Measurements from ENCODE around the gene FADS3.

DNA sequence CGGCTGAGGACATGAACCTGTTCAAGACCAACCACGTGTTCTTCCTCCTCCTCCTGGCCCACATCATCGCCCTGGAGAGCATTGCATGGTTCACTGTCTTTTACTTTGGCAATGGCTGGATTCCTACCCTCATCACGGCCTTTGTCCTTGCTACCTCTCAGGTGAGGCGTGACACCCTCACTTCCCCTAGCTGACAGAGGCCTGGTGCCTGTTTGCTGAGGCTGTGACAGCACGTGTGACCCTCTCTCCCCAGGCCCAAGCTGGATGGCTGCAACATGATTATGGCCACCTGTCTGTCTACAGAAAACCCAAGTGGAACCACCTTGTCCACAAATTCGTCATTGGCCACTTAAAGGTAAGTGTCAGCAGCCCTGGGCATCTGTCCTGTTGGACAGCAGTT lies 51.0 kb downstream of the FADS3 start:
- TF ChIP-seq, protein P1, sequence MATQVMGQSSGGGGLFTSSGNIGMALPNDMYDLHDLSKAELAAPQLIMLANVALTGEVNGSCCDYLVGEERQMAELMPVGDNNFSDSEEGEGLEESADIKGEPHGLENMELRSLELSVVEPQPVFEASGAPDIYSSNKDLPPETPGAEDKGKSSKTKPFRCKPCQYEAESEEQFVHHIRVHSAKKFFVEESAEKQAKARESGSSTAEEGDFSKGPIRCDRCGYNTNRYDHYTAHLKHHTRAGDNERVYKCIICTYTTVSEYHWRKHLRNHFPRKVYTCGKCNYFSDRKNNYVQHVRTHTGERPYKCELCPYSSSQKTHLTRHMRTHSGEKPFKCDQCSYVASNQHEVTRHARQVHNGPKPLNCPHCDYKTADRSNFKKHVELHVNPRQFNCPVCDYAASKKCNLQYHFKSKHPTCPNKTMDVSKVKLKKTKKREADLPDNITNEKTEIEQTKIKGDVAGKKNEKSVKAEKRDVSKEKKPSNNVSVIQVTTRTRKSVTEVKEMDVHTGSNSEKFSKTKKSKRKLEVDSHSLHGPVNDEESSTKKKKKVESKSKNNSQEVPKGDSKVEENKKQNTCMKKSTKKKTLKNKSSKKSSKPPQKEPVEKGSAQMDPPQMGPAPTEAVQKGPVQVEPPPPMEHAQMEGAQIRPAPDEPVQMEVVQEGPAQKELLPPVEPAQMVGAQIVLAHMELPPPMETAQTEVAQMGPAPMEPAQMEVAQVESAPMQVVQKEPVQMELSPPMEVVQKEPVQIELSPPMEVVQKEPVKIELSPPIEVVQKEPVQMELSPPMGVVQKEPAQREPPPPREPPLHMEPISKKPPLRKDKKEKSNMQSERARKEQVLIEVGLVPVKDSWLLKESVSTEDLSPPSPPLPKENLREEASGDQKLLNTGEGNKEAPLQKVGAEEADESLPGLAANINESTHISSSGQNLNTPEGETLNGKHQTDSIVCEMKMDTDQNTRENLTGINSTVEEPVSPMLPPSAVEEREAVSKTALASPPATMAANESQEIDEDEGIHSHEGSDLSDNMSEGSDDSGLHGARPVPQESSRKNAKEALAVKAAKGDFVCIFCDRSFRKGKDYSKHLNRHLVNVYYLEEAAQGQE (IDR thresholded peaks at IDR 0.05; ENCODE audit: insufficient read depth in 1 of 2, low read depth in 2 of 2, low read length in 1 of 2): no peak
- TF ChIP-seq, protein P2, sequence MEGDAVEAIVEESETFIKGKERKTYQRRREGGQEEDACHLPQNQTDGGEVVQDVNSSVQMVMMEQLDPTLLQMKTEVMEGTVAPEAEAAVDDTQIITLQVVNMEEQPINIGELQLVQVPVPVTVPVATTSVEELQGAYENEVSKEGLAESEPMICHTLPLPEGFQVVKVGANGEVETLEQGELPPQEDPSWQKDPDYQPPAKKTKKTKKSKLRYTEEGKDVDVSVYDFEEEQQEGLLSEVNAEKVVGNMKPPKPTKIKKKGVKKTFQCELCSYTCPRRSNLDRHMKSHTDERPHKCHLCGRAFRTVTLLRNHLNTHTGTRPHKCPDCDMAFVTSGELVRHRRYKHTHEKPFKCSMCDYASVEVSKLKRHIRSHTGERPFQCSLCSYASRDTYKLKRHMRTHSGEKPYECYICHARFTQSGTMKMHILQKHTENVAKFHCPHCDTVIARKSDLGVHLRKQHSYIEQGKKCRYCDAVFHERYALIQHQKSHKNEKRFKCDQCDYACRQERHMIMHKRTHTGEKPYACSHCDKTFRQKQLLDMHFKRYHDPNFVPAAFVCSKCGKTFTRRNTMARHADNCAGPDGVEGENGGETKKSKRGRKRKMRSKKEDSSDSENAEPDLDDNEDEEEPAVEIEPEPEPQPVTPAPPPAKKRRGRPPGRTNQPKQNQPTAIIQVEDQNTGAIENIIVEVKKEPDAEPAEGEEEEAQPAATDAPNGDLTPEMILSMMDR (IDR thresholded peaks at IDR 0.05): no peak
- TF ChIP-seq SIN3A (IDR thresholded peaks at IDR 0.05; ENCODE audit: borderline replicate concordance, insufficient read depth, low read depth, low read length): no peak
- no peak for TF ChIP-seq POLR2AphosphoS5 (IDR thresholded peaks at IDR 0.05; ENCODE audit: low read depth, low read length)

Measured in Panc1 (cell line).